Raji (cell line): Measurements from ENCODE around the gene SH3BGRL.

ENCODE experiments used
- POLR2A ChIP-seq: IDR thresholded peaks from 2 replicates; pipeline ENCODE4 v1.6.1; 2011; ENCODE audit warnings: low read depth, low read length, control low read depth; ENCODE audit not compliant: insufficient read depth

Gene SH3BGRL

DNA sequence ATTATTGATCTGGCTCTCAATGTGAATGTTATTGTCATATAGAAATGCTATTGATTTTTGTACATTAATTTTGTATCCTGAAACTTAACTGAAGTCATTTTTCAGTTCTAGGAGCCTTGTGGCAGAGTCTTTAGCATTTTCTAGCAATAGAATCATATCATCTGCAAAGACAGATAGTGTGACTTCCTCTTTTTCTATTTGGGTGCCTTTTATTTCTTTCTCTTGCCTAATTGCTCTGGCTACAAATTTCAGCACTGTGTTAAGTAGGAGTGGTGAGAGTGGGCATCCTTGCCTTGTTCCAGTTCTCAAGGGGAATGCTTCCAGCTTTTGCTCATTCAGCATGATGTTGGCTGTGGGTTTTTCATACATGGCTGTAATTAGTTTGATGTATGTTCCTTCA lies 102.7 kb downstream of the SH3BGRL start:
- TF ChIP-seq POLR2A: no peak

- no peak for TF ChIP-seq POLR2A
These were observed 103.3 kb downstream of the SH3BGRL start for GRCh38 chrX:81305240-81305639.

- no peak for TF ChIP-seq POLR2A
These were observed 106.4 kb downstream of the SH3BGRL start for GRCh38 chrX:81308086-81308829.

DNA sequence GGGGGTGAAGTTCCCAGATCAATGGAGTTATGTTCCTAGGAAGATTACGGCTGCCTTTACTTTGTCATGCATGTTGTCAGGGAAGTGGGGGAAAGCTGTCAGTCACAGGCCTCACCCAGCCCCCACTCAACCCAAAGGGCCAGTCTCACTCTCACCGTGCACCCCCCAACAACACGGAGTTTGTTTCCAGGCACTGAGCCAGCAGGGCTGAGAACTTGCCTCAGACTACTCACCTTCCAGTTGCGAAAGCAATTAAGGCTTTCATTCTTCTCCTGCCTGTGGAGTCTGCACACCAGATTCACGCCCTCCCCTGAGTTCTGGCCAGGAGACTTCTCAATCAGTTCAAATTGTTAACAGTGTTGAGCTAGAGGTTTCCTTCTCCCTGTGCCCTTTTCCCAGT lies 114.3 kb downstream of the SH3BGRL start:
- no peak for TF ChIP-seq POLR2A

DNA sequence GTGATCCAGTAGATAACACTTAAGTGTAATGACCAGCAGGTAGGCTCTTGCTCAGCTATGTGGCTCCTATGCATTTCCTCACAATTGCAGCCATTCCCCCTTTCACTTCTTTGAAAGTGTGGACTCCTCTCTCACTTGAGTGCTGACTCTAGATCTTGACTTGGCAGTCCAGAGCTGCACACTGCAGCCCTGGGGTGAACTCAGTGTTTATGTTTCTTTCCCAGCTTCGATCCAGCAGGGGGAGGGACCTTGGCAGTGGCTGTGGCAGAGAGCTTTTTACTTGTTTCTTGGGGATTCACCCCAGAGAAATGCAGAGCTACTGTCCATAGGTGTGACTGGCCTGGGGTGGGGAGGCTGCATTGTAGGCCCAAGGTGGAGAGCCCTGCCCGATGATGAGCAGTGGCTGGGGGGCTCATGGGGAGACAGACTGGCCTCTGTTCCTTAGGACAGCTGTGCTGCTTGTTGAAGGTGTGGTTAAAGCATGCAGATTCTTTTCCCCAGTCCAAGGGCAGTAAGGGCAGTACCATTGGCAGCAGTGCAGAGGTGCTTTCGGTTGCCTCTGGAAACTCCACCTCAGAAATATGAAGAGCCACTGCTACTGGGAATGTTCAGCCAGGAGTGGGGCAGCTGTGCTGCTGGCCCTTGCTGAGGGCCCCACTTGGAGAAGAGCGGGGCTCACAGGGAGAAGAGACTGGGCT lies 134.7 kb downstream of the SH3BGRL start:
- no peak for TF ChIP-seq POLR2A

DNA sequence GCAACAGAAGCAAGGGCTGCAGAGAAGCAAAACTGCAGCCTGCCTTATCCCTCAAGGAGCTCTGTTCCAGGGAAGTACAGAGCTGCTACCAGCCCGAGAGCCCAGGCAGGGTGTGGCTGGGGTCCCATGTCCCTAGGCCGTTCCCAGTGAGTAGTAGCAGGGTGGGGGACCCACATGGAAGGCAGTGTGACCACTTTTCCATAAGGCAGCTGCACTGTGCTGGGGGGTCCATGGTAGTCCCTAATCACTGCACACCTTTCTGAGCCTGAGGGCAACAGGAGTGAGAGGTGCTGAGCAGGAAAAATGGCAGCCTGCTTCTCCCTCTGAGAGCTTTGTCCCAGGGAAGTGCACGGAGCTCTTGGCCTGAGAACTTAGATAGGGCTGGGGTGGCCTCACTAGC lies 135.9 kb downstream of the SH3BGRL start:
- TF ChIP-seq POLR2A: no peak

DNA sequence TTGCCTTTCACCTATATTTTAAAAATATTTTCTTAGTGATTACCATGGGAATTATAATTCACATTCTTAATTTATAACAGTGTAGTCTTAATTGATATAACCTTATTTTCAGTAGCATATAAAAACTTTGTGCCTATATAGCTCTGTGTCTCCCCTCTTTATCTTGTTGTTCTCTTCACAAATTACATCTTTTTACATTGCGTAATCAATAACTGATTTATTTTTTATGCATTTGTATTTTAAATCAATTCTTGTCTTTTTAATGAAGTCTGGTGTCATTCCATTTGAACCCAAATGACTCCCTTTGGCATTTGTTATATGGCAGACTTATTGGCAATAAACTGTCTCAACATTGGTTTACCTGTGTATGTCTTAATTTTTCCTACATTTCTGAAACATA lies 137.0 kb downstream of the SH3BGRL start:
- no peak for TF ChIP-seq POLR2A
